Lower leg skin (tissue), 3 donors: ENCODE measurements around the gene ROBO1.

ENCODE experiments used
- CTCF ChIP-seq, 3 donors: fragments of 450-650 bp; IDR thresholded peaks; one replicate each; pipeline ENCODE4 v1.5.1; 2016; ENCODE audit warnings: antibody characterized with exemption in 3 of 3, mild to moderate bottlenecking in 3 of 3, moderate library complexity in 2 of 3
- POLR2A ChIP-seq, 2 donors: fragments of 450-650 bp; IDR thresholded peaks; one replicate each; pipeline ENCODE4 v1.6.1; 2016 to 2017; ENCODE audit warnings: antibody characterized with exemption in 2 of 2, mild to moderate bottlenecking in 1 of 2, moderate library complexity in 1 of 2

GRCh38 chr3:78712941-78713340 is 1054.9 kb downstream of the ROBO1 start:
- no peak for TF ChIP-seq CTCF (IDR thresholded peaks at IDR 0.05)
- no peak for TF ChIP-seq POLR2A (IDR thresholded peaks at IDR 0.05)
